ENCODE results near the gene KBTBD12. TPM values are rescaled to one million over a fixed set of nuclear protein-coding genes. Genes with fewer than 3 reads are reported as not detected.
A peak's percentile ranks its signal among the peaks of the same experiment; 100 is the strongest.

Gene KBTBD12
- total and polyA plus RNA-seq, 4 donors, result 0.02 to 0.89 (median 0.08) TPM; not detected in 1

DNA sequence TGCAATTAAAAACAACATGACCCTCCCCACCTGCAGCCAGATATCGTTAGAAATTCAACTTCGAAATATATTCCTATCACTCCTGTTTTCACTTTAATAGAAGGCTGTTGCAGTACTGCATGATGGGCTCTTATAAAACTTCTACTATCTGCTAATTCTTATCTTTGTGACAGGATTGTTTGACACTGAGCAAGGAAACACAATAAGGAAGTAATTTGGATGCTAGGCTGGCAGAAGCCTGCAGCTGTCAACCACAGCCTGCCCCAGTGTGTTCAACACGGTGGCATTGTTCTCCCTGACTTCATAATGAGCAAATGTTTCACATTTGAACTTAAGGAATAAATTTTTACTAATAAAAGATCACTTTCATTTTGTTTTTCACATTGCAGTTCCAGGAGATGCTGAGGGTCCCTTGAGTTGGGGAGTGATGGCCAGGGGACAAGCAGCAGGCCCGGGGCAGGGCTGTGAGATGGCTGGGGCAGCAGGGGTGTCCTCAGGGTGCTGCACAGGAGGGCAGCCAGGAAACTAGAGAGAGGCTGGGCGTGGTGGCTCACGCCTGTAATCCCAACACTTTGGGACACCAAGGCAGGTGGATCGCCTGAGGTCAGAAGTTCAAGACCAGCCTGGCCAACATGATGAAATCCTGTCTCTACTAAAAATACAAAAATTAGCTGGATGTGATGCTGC, 72.4 kb downstream of the KBTBD12 start:
- peaks cover 4 to 18% (median 10%) of the 10 kb centered on the region in 4 donors for H3K4me1 ChIP-seq (ENCODE audit: control insufficient read depth in 4 of 4, insufficient read depth in 4 of 4, low read length in 3 of 4)
- H3K36me3 ChIP-seq (ENCODE audit: control insufficient read depth in 4 of 4, insufficient read depth in 3 of 4, low read depth in 1 of 4, low read length in 3 of 4), result no peaks in the 10 kb centered on the region
- H3K27me3 ChIP-seq (ENCODE audit: control insufficient read depth in 4 of 4, insufficient read depth in 4 of 4, low read length in 3 of 4), result no peaks in the 10 kb centered on the region
- TF ChIP-seq JUND (IDR thresholded peaks at IDR 0.05), result no peak
- TF ChIP-seq, protein P1, sequence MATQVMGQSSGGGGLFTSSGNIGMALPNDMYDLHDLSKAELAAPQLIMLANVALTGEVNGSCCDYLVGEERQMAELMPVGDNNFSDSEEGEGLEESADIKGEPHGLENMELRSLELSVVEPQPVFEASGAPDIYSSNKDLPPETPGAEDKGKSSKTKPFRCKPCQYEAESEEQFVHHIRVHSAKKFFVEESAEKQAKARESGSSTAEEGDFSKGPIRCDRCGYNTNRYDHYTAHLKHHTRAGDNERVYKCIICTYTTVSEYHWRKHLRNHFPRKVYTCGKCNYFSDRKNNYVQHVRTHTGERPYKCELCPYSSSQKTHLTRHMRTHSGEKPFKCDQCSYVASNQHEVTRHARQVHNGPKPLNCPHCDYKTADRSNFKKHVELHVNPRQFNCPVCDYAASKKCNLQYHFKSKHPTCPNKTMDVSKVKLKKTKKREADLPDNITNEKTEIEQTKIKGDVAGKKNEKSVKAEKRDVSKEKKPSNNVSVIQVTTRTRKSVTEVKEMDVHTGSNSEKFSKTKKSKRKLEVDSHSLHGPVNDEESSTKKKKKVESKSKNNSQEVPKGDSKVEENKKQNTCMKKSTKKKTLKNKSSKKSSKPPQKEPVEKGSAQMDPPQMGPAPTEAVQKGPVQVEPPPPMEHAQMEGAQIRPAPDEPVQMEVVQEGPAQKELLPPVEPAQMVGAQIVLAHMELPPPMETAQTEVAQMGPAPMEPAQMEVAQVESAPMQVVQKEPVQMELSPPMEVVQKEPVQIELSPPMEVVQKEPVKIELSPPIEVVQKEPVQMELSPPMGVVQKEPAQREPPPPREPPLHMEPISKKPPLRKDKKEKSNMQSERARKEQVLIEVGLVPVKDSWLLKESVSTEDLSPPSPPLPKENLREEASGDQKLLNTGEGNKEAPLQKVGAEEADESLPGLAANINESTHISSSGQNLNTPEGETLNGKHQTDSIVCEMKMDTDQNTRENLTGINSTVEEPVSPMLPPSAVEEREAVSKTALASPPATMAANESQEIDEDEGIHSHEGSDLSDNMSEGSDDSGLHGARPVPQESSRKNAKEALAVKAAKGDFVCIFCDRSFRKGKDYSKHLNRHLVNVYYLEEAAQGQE (IDR thresholded peaks at IDR 0.05), result no peak
- TF ChIP-seq, protein P2, sequence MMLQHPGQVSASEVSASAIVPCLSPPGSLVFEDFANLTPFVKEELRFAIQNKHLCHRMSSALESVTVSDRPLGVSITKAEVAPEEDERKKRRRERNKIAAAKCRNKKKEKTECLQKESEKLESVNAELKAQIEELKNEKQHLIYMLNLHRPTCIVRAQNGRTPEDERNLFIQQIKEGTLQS (IDR thresholded peaks at IDR 0.05), result no peak
- TF ChIP-seq RXRA (IDR thresholded peaks at IDR 0.05), result no peak
- TF ChIP-seq HNF4A (conservative IDR thresholded peaks at IDR 0.05), result no peak
- no peak for TF ChIP-seq FOXA1 (IDR thresholded peaks at IDR 0.05)
- no peak for TF ChIP-seq TAF1 (conservative IDR thresholded peaks at IDR 0.05)
- TF ChIP-seq HNF4G (IDR thresholded peaks at IDR 0.05), result no peak
- TF ChIP-seq GABPA (IDR thresholded peaks at IDR 0.05 in 1 of 2, conservative IDR thresholded peaks at IDR 0.05 in 1 of 2), result no peak
- no peaks in the 10 kb centered on the region for H3K9me3 ChIP-seq (ENCODE audit: control insufficient read depth in 4 of 4, low read length in 3 of 4)
- H3K9ac ChIP-seq (ENCODE audit: low read depth in 1 of 2, low read length in 2 of 2), result no peak overlapping the region
- WGBS, result 44% methylated on average over 7 of the region's 7 CpGs
- no peak for DNase-seq (ENCODE audit: low spot score)
- no peak overlapping the region for H3K4me3 ChIP-seq (ENCODE audit: low read depth in 1 of 3, low read length in 3 of 3)
- peak overlapping the region in 1 of 2 donors; percentile 5 for H3K27ac ChIP-seq (ENCODE audit: low read depth in 1 of 2, low read length in 2 of 2)

DNA sequence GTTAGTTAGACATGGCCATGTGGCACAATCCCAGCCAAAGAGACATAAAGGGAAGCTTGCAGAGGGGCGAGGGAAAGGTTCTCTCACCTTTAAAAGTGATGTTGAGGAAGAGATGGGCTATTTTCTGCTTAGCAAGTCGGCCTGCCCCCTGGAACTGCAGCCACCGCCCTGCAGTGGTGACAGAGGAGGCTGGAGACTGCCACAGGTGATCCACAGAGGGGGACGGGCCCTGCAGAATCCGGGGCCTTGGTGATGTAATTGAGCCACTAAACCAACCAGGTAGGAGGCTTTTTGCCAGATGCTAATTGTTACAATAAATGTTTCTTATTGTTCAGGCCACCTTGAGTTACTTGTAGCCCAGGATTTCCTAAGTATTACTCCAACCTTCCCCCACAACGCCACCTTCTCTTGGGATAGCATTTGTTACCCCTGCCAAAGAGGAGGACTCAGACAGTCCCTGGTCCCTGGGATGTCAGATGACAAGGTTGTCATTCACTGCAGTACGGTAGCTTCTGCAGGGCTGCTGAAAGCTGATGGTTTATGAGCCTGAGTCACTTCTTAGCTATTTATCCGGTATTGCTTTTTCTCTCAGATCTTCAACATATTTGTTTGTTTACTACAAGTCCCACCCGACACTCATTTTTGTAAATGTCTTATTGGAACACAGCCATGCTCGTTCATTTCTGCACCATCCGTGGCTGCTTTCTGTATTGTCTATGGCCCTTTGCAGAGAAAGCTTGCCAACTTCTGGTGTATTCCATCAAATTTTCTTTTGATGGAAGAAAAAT, 73.9 kb downstream of the KBTBD12 start:
- no peaks in the 10 kb centered on the region for H3K9me3 ChIP-seq (ENCODE audit: control insufficient read depth in 4 of 4, low read length in 3 of 4)
- no peak for DNase-seq (ENCODE audit: low spot score)
- 81% methylated on average over 11 of the region's 11 CpGs for WGBS

DNA sequence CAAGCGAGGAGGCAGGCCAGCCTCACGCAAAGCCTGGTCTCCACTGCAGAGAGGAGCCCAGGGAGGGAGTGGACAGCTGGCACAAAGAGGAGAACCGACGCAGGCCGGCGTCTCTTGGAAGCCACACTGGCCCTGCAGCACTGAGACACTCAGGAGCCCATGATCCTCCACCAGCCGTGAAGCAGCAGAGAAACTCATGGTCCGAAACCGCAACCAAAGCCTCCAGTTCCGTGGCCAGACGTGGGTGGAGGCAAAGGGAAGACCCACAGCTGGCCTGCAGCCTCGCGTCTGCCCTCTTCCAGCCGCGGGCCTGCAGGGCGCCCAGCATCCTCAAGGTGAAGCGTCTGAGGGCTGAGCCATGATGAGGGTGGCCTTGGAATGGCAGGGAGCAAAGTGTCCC, 75.0 kb downstream of the KBTBD12 start:
- no peaks in the 10 kb centered on the region for H3K36me3 ChIP-seq (ENCODE audit: control insufficient read depth in 4 of 4, insufficient read depth in 3 of 4, low read depth in 1 of 4, low read length in 3 of 4)
- no peak overlapping the region for H3K4me3 ChIP-seq (ENCODE audit: low read depth in 1 of 3, low read length in 3 of 3)
- no peaks in the 10 kb centered on the region for H3K27me3 ChIP-seq (ENCODE audit: control insufficient read depth in 4 of 4, insufficient read depth in 4 of 4, low read length in 3 of 4)
- H3K9me3 ChIP-seq (ENCODE audit: control insufficient read depth in 4 of 4, low read length in 3 of 4), result no peaks in the 10 kb centered on the region
- no peak overlapping the region for H3K9ac ChIP-seq (ENCODE audit: low read depth in 1 of 2, low read length in 2 of 2)
- H3K4me1 ChIP-seq (ENCODE audit: control insufficient read depth in 4 of 4, insufficient read depth in 4 of 4, low read length in 3 of 4), result peaks cover 4 to 18% (median 10%) of the 10 kb centered on the region in 4 donors
- H3K27ac ChIP-seq (ENCODE audit: low read depth in 1 of 2, low read length in 2 of 2), result no peak overlapping the region
- 94% methylated on average over 17 of the region's 17 CpGs for WGBS
- DNase-seq (ENCODE audit: low spot score), result no peak
- TF ChIP-seq RAD21 (IDR thresholded peaks at IDR 0.05), result no peak
- TF ChIP-seq, protein P2 (IDR thresholded peaks at IDR 0.05), result no peak
- TF ChIP-seq NR2F2 (IDR thresholded peaks at IDR 0.05), result no peak
- TF ChIP-seq, protein P3, sequence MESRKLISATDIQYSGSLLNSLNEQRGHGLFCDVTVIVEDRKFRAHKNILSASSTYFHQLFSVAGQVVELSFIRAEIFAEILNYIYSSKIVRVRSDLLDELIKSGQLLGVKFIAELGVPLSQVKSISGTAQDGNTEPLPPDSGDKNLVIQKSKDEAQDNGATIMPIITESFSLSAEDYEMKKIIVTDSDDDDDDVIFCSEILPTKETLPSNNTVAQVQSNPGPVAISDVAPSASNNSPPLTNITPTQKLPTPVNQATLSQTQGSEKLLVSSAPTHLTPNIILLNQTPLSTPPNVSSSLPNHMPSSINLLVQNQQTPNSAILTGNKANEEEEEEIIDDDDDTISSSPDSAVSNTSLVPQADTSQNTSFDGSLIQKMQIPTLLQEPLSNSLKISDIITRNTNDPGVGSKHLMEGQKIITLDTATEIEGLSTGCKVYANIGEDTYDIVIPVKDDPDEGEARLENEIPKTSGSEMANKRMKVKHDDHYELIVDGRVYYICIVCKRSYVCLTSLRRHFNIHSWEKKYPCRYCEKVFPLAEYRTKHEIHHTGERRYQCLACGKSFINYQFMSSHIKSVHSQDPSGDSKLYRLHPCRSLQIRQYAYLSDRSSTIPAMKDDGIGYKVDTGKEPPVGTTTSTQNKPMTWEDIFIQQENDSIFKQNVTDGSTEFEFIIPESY (IDR thresholded peaks at IDR 0.05), result no peak
- no peak for TF ChIP-seq SP1 (IDR thresholded peaks at IDR 0.05)
- no peak for TF ChIP-seq FOXA2 (IDR thresholded peaks at IDR 0.05)
- TF ChIP-seq, protein P4, sequence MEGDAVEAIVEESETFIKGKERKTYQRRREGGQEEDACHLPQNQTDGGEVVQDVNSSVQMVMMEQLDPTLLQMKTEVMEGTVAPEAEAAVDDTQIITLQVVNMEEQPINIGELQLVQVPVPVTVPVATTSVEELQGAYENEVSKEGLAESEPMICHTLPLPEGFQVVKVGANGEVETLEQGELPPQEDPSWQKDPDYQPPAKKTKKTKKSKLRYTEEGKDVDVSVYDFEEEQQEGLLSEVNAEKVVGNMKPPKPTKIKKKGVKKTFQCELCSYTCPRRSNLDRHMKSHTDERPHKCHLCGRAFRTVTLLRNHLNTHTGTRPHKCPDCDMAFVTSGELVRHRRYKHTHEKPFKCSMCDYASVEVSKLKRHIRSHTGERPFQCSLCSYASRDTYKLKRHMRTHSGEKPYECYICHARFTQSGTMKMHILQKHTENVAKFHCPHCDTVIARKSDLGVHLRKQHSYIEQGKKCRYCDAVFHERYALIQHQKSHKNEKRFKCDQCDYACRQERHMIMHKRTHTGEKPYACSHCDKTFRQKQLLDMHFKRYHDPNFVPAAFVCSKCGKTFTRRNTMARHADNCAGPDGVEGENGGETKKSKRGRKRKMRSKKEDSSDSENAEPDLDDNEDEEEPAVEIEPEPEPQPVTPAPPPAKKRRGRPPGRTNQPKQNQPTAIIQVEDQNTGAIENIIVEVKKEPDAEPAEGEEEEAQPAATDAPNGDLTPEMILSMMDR (IDR thresholded peaks at IDR 0.05; ENCODE audit: low read depth, low read length, missing input control), result no peak

More for the DNA sequence above, 73.9 kb downstream of the KBTBD12 start:
- H3K4me3 ChIP-seq (ENCODE audit: low read depth in 1 of 3, low read length in 3 of 3), result no peak overlapping the region
- no peak for TF ChIP-seq RXRA (IDR thresholded peaks at IDR 0.05)
- peaks cover 4 to 18% (median 10%) of the 10 kb centered on the region in 4 donors for H3K4me1 ChIP-seq (ENCODE audit: control insufficient read depth in 4 of 4, insufficient read depth in 4 of 4, low read length in 3 of 4)
- no peaks in the 10 kb centered on the region for H3K27me3 ChIP-seq (ENCODE audit: control insufficient read depth in 4 of 4, insufficient read depth in 4 of 4, low read length in 3 of 4)
- H3K36me3 ChIP-seq (ENCODE audit: control insufficient read depth in 4 of 4, insufficient read depth in 3 of 4, low read depth in 1 of 4, low read length in 3 of 4), result no peaks in the 10 kb centered on the region
- H3K9ac ChIP-seq (ENCODE audit: low read depth in 1 of 2, low read length in 2 of 2), result no peak overlapping the region
- no peak overlapping the region for H3K27ac ChIP-seq (ENCODE audit: low read depth in 1 of 2, low read length in 2 of 2)

Data from liver (tissue), 9 donors.